ENCODE data around the gene BRIP1. TPM values are rescaled to one million over a fixed set of nuclear protein-coding genes. Genes with fewer than 3 reads are reported as not detected.

Gene BRIP1
- total RNA-seq, 2 donors from 2014 or later: 24.2 to 25.5 TPM

DNA sequence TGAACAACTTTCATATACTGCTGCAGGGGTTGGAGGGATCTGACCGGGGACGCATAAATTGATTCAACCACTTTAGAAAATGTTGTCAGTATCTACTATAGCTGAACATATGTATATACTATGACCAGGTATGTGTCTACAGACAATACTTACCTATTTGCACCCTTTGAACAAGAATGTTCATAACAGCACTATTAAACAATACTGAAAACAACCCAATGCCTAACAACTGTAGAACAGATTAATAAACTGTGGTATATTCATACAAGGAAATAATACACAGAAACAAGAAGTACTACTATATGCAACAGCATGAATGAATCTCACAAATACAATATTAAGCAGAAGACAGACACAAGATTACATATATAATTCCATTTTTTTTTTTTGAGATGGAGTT is 10.5 kb downstream of the BRIP1 start:
- H3K9ac ChIP-seq (ENCODE audit: extremely low read depth, low read length, poor library complexity, severe bottlenecking): no peak overlapping the region
- no CpG with 5 or more reads among the region's 2 CpGs for WGBS, 2 experiments (ENCODE audit: insufficient coverage in 1 of 2, insufficient read length in 1 of 2)
- no peak overlapping the region for H3K4me3 Mint-ChIP-seq
- no peaks in the 10 kb centered on the region for H3K27me3 ChIP-seq (ENCODE audit: control insufficient read depth, insufficient read depth, low read length, poor library complexity, severe bottlenecking)
- H3K36me3 Mint-ChIP-seq (ENCODE audit: low read depth): peaks cover 33% of the 10 kb centered on the region
- no peak for DNase-seq
- TF ChIP-seq CTCF (conservative IDR thresholded peaks at IDR 0.05): no peak
- no peaks in the 10 kb centered on the region for H3K4me1 Mint-ChIP-seq
- H3K9me3 Mint-ChIP-seq: no peaks in the 10 kb centered on the region
- H3K9me3 ChIP-seq (ENCODE audit: control insufficient read depth, low read length): no peaks in the 10 kb centered on the region
- peaks cover 39% of the 10 kb centered on the region for H3K36me3 ChIP-seq (ENCODE audit: control insufficient read depth, insufficient read depth, low read length)
- H3K27ac ChIP-seq (ENCODE audit: low read depth, low read length): no peak overlapping the region
- no peaks in the 10 kb centered on the region for H3K27me3 Mint-ChIP-seq (ENCODE audit: insufficient read depth)
- no peak overlapping the region for H3K4me3 ChIP-seq (ENCODE audit: low read length)
- no peaks in the 10 kb centered on the region for H3K4me1 ChIP-seq (ENCODE audit: control insufficient read depth, insufficient read depth, low read length)
- H3K27ac Mint-ChIP-seq: no peak overlapping the region

DNA sequence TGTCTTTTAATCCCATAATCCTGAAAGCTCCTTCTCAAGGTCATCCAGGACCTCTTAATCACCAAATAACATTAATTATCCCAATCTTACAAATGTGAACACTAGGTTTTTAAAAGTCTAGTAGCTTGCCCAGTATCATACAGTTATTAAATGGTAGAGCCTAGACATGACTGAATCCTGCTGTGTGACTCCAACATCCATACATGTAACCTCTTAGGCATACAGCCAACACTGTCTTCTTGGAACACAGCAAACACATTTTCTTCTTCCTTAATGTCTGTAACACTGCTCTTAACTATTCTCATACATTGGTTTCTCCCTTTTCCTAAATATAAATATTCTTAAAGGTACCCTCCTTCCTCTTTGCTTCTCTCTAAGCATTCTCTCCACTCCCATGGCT is 13.7 kb downstream of the BRIP1 start:
- peaks cover 34% of the 10 kb centered on the region for H3K36me3 Mint-ChIP-seq (ENCODE audit: low read depth)
- Histone ChIP-seq H3K9ac (ENCODE audit: extremely low read depth, low read length, poor library complexity, severe bottlenecking) (no peak overlapping the region), H3K27me3 (ENCODE audit: control insufficient read depth, insufficient read depth, low read length, poor library complexity, severe bottlenecking) (no peaks in the 10 kb centered on the region), H3K9me3 (ENCODE audit: control insufficient read depth, low read length) (no peaks in the 10 kb centered on the region), H3K4me1 (ENCODE audit: control insufficient read depth, insufficient read depth, low read length) (no peaks in the 10 kb centered on the region), H3K36me3 (ENCODE audit: control insufficient read depth, insufficient read depth, low read length) (peaks cover 46% of the 10 kb centered on the region), H3K27ac (ENCODE audit: low read depth, low read length) (no peak overlapping the region), H3K4me3 (ENCODE audit: low read length) (no peak overlapping the region)
- H3K4me3 Mint-ChIP-seq: no peak overlapping the region
- TF ChIP-seq CTCF (conservative IDR thresholded peaks at IDR 0.05): no peak
- no peaks in the 10 kb centered on the region for H3K27me3 Mint-ChIP-seq (ENCODE audit: insufficient read depth)
- DNase-seq: no peak
- no peaks in the 10 kb centered on the region for H3K9me3 Mint-ChIP-seq
- no peaks in the 10 kb centered on the region for H3K4me1 Mint-ChIP-seq
- no peak overlapping the region for H3K27ac Mint-ChIP-seq

GRCh38 chr17:61848896-61849295 is 14.4 kb downstream of the BRIP1 start:
- H3K36me3 Mint-ChIP-seq (ENCODE audit: low read depth): peaks cover 40% of the 10 kb centered on the region
- Histone ChIP-seq H3K9me3 (ENCODE audit: control insufficient read depth, low read length) (no peaks in the 10 kb centered on the region), H3K27me3 (ENCODE audit: control insufficient read depth, insufficient read depth, low read length, poor library complexity, severe bottlenecking) (no peaks in the 10 kb centered on the region), H3K9ac (ENCODE audit: extremely low read depth, low read length, poor library complexity, severe bottlenecking) (no peak overlapping the region), H3K4me1 (ENCODE audit: control insufficient read depth, insufficient read depth, low read length) (no peaks in the 10 kb centered on the region), H3K36me3 (ENCODE audit: control insufficient read depth, insufficient read depth, low read length) (peaks cover 53% of the 10 kb centered on the region), H3K4me3 (ENCODE audit: low read length) (no peak overlapping the region), H3K27ac (ENCODE audit: low read depth, low read length) (no peak overlapping the region)
- H3K27me3 Mint-ChIP-seq (ENCODE audit: insufficient read depth): no peaks in the 10 kb centered on the region
- TF ChIP-seq CTCF (conservative IDR thresholded peaks at IDR 0.05): no peak
- no peak overlapping the region for H3K27ac Mint-ChIP-seq
- no peak for DNase-seq
- no peaks in the 10 kb centered on the region for H3K4me1 Mint-ChIP-seq
- H3K4me3 Mint-ChIP-seq: no peak overlapping the region
- no peaks in the 10 kb centered on the region for H3K9me3 Mint-ChIP-seq
- 83 to 89% methylated on average over 1 to 2 of the region's 2 CpGs for WGBS, 2 experiments (ENCODE audit: insufficient coverage in 1 of 2, insufficient read length in 1 of 2)
